Dermis blood vessel endothelial cell (primary cell): ENCODE results near the gene HS3ST3A1. TPM values are rescaled to one million over a fixed set of nuclear protein-coding genes. Genes with fewer than 3 reads are reported as not detected.
"Not testable (repeated sequence)": the region's sequence is repeated elsewhere in the genome, so short reads cannot be mapped to it uniquely, and the experiment has no call there.

ENCODE experiments used
- DNase-seq: peaks from one replicate; pipeline ENCODE4 v3.0.0; 2010
- total RNA-seq: library from RNA; depleted of rRNA; stranded (reverse); fragments of >200 nt; gene quantifications from 2 replicates; pipeline ENCODE4 v1.2.3, GENCODE V29; 2014

The HS3ST3A1 gene
- total RNA-seq, 1 donor from 2014 or later: 0.17 TPM

- DNase-seq: no peak
Measured at GRCh38 chr17:13572581-13572980, 29.1 kb downstream of the HS3ST3A1 start.

DNA sequence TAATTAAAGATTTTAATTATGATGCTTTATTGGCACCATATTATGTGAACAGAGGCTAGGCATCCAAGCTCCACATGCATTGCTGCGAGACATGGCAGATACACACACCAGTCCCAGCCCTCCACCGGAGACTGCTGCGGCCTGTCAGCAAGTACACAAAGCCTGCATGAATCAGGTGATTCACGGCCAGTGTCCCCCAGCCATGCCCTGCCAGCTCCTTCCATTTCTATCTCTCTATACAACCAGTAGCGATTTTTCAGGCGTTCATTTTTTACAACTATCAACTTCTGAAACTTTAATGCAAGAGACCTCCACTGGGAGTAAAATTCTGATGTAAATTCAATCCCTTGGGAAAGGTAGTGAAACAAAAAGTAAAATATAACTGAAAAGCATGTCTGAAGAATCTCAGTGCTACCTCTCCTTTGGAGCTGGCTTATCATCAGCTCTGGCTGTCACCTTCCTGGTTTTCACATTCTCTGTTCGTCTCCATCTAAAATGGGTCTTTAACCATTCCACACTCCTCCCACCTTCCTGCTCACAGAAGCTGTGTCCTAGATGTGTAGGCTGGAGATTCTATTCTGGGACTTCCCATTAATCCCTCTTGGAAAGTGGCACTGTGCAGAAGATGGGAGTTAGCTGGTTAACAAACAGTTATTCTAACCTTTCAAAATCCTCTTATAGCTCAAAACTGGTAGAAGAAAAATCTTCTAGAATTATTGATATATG lies 32.2 kb downstream of the HS3ST3A1 start:
- DNase-seq: no peak

DNA sequence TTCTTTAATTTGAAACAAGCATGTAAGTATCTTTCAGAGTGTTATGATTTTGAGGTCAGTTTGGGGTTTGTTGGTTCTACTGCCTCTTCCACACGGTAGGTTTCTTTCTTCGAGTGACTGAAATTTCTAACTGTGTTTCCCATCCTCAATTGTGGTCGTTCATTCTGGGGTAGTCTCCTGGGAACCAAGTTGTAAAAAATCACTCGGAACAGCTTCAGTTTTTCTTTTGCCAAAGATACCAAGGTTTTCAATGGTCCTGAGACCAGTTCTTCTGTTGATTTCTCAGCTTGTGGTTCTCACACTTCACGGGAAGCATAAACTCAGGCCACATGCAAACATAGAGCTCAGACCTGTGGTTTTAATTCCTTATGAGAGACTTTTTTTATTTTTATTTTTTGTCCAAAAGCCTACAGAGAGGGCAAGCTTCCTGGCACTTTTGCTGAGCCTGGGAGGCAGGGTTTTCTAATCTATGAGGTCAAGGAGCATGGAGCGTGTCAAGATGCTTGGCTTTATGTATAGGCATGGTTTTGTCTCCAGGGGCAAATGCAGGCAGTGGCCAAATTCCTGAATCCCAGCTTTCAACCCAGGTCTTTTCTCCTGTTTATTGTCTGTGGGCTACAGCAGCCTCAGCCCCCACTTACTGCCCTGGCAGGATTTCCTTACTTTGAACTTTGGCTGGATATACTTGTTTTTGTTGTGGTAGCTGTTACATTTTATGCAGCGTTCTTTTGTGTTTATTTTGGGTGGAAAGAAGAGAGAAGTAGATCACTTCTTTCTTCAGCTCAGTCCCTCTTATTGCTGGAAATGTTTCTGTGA lies 32.9 kb downstream of the HS3ST3A1 start:
- no peak for DNase-seq

- no peak for DNase-seq
Measured at GRCh38 chr17:13563866-13564265, 37.9 kb downstream of the HS3ST3A1 start.

DNA sequence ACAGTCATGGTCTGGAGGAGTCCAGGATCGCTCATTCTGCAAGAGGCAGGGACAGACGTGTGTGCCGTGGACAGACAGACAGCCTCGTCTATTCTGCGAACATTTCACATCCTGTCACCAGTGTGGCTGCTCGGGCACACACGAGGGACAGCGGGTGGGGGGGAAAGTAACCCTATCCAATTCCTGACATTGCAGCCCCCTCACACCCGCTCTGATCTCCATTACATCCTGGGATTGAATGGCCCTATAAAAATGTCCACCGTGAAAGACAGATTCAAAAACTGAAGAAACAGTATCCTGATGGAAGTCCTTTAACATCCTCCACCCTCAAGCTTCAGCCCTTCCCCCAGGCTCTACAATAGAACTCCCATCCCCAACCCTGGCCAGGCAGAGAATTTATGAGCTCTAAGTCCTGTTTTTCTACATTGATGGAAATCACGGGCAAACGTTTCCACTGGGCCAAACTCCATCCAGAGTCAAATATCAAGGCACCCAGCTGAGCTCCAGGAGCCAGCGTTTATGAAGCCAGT lies 39.4 kb downstream of the HS3ST3A1 start:
- no peak for DNase-seq

- DNase-seq: no peak
Measured at GRCh38 chr17:13561606-13562270, 40.0 kb downstream of the HS3ST3A1 start.

- no peak for DNase-seq
Measured at GRCh38 chr17:13560935-13561334, 40.8 kb downstream of the HS3ST3A1 start.

DNA sequence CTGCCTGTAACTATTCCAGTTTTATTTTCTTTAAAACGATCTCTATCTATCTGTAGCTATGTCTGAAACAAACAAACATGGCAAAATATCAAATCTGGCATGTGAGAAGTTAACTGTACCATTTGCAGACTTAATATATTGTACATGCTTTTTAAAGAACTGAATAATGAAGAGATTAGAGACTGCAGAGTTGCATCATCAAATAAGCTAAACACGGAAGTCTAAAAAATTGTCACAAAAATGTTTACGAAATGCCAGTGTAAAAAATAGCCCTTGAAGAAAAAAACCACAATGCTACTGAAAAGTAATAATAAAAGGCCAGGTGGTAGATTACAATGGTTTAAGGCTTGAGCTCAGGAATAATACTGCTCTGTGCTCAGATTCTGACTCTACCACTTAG lies 43.1 kb downstream of the HS3ST3A1 start:
- no peak for DNase-seq

- no peak for DNase-seq
Measured at GRCh38 chr17:13557077-13557476, 44.7 kb downstream of the HS3ST3A1 start.

DNA sequence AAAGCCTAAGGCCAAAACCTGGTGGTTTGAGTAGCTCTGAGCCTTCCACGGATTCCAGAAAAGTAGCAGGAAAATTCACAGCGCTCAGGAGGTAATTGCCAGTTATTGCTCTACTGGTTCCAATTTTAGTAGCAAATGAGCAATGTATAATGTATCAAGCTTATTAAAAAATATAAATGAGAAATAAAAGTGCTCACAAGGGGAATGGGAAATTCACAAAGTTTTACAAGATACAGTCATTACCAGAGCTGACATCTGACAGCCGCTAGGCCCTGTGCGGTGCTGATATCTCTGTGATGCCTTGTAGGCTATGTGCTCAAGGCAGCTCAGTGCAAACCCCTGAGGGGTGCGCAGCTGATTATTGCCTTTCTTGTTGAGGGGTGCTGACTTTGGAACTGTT lies 47.5 kb downstream of the HS3ST3A1 start:
- DNase-seq: no peak

DNA sequence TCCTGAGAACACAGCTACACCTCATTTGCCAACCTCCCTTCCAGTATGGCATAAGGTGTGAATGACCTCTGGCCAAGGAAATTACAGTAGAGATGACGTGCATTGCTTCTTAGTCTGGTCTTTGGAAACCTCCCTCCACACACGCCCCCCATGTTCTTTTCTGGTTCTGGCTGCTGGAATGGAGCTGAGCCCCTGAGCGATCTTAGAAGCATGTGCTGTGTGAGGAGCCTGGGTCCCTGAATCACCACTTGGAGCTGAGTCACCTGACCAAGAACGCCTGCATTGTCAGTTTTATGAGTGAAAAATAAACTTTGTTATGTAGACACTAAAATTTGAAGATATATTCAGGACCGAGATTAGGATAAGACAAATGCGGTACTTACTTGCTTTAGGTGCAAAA lies 51.4 kb downstream of the HS3ST3A1 start:
- DNase-seq: no peak

DNA sequence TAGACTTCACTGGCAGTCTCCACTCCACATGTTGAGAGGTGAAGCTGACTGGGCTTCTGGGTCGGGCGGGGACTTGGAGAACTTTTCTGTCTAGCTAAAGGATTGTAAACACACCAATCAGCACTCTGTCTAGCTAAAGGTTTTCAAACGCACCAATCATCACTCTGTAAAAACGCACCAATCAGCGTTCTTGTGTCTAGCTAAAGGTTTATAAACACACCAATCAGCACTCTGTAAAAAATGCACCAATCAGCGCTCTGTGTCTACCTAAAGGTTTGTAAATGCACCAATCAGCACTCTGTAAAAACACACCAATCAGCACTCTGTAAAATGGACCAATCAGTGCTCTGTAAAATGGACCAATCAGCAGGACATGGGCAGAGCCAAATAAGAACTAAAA lies 53.2 kb downstream of the HS3ST3A1 start:
- not testable (repeated sequence) for DNase-seq

DNA sequence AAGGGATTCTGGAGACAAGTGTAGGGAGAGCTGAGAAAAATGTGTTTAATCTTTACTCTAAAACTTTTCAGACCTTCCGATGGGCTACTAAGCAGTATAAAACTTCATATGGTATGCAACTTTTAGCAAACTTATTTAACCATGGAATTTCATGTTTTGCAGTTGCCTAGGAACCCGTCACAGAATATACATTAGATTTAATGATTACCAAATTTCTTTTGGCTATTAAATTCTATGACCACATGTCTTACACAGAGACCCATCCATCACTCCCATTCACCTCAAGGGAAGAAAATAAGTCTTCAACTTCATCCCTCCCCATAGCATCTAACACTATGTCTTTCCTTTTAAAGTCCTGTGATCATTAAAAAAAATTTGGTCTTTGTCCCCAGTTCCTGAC lies 54.9 kb downstream of the HS3ST3A1 start:
- DNase-seq: no peak

GRCh38 chr17:13545941-13546340 lies 55.8 kb downstream of the HS3ST3A1 start:
- no peak for DNase-seq

- no peak for DNase-seq
Measured at GRCh38 chr17:13544765-13545164, 57.0 kb downstream of the HS3ST3A1 start.

DNA sequence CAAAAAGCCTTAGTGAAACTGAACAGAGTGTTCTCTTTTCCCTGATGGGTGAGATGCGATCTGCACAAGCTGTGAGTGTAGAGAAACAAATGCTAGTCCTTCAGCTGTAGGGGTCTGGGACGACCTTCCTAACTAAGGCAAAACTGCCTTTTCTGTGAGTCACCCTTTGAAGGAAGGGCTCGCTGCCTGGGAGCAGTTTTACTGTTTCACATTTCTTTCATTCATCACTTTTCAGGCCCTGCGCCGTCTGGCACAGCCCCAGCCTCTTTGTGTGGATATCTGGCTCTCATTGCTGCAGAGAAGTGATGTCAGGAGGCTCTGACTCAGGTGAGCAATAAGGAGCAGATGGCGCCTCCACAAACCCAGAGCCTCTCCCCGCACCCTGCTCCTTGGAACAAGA lies 57.4 kb downstream of the HS3ST3A1 start:
- no peak for DNase-seq

DNA sequence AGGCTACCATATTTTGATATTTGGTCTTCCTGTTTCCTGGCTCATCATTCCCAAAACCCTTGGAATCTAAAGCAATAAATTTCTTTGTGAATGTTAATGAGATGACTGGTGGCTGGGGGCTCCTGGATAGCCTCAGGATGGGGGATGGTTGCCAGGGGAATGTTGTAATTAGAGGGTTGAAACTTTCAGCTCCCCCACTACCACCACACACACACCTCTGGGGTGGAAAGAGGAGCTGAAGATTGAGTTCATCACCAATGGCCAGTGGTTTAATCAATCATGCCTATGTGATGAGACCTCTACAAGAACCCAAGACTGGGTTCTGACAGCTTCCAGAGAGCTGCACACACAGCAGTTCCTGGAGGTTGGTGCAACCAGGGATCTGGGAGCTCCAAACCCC lies 59.1 kb downstream of the HS3ST3A1 start:
- DNase-seq: no peak

DNA sequence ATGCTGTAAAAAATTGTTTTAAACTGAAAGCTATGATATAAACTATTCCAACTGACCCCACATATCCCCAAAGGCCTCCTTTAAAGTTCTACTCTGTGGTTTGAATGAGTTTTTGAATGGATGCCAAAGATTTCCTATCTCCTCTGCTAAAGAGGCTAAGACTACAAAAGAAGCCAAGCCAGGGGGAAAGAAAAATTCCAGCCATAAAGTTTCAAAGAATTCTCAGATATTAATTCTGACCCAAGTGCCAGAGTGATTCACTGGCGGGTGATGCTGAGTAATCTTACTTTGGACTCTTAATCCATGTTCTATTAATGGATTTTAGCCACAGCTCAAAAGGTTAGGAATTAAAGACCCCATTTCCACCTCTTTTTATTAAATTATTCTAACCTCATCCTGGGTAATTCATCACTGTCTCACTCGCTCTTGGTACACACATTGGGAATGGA lies 60.7 kb downstream of the HS3ST3A1 start:
- DNase-seq: no peak

DNA sequence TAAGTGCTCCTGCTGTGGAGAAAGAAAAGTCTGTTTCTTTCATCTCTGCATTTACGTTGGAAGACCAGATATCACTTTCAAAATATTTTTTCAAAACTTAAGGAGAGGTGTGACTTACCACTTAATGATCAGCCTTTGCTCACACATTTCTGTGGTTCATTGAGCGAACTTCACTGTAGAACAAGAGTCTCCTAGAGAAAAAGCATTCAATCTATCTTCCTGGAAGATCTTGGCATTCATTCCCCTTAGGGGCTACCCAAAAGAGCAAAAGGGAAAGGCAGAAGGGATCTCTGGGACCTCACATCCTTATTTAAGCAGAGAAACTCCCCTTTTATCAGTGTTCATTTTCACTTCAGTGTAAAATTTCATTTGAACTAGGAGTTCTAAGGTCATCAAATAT lies 61.2 kb downstream of the HS3ST3A1 start:
- no peak for DNase-seq

DNA sequence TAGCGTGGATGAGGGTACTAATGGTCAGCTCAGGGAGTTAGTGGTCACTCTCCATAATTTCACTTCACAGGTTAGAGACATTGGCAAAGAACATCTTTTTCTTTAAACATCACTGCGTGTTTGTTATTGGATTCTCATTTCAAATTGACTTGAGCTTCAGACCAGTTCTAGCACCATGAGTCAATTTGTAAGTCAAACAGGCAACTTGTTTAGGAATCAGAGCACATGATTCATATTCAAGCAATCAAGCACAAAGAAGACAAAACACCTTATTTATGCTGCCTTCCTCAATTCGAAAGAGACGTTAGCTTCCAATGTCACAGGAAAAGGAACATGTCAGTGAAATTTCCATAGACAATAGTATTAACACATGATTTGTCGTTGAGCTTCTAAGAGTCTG lies 62.3 kb downstream of the HS3ST3A1 start:
- DNase-seq: no peak

DNA sequence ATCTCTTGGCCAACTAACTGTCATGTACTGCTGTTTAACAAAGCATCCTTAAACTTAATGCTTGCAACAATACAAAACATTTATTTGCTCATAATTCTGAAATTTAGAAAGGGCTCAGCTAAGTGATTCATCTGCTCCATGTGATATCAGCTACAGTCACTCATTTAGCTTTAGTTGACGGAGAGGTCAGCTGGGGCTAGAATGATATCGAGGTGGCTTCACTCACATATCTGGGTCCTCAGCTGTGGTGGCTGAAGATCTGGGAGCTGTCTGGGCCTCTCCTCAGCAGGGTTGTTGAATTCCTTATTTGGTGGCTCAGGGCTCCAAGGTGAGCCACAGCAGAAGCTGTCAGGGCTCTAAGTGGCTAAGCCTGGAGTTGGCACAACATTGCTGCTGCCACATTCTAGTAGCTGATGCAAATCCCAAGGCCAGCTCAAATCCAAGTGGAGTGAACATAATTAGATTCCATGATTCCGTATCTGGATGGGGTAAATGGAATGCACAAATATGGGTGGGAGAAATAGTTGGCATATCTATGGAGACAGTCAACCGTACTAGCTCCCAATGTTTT lies 62.8 kb downstream of the HS3ST3A1 start:
- DNase-seq: no peak

GRCh38 chr17:13537871-13538643 lies 63.7 kb downstream of the HS3ST3A1 start:
- DNase-seq: no peak
